Fibroblast of pulmonary artery (primary cell): ENCODE measurements around the gene THSD7B.

Experiments
- DNase-seq: peaks from one replicate; pipeline ENCODE4 v3.0.0-alpha.2; 2010; ENCODE audit warnings: low read depth
- H3K4me3 ChIP-seq: replicated peaks from 2 replicates; pipeline ENCODE4 v1.5.1; 2011; ENCODE audit warnings: low read depth, mild to moderate bottlenecking, control low read depth, low read length, moderate library complexity
- TF ChIP-seq, protein P1 (sequence below): IDR thresholded peaks from 2 replicates; pipeline ENCODE4 v1.5.1; 2011; ENCODE audit warnings: mild to moderate bottlenecking, control low read depth, low read length, inconsistent platforms; ENCODE audit errors: missing control alignments

THSD7B gene

DNA sequence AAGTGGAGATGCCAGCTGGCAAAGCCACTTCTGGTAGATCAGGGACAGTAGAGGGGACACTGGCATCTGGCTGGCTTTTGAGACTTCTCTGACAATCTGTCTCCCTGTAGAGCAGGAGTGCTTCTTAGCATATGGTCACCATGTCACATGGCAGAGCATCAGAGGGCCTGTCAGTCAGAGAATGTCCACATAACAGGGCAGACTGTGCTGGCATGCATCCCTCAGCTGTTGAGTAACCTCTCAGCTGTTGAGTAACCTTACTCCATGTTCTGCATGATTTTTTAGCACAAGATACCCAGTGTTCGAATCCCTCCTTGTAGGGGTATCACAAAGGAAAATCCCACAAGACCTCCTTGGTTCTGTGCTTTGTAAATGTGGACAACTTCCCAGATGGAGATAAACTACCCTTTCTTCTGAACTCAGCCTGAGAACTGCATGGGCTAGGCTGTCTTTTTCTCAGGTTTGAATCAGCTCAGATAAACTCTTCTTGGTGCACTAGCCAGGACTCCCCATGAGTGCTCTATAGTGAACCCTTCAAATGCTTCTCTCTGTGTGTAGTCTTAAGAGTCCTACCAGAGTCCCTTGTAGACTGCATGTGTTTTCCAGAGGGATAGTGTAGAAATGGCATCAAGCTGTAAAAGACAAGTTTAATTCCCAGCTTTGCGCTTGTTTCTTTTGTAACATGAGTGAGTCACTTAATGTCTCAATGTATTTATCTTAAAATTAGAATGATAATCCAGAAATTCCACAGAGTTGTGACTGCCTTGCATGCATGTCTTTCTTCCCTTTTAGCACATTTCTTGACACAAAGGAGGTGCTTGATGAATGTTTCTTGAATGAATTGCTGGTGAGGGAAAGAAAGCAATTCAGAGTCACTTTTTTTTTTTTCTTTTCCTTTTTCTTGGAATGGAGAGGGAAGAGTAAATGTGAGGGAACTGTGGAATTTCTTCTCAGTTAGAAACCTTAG, 756.6 kb downstream of the THSD7B start:
- no peak for DNase-seq
- TF ChIP-seq, protein P1, sequence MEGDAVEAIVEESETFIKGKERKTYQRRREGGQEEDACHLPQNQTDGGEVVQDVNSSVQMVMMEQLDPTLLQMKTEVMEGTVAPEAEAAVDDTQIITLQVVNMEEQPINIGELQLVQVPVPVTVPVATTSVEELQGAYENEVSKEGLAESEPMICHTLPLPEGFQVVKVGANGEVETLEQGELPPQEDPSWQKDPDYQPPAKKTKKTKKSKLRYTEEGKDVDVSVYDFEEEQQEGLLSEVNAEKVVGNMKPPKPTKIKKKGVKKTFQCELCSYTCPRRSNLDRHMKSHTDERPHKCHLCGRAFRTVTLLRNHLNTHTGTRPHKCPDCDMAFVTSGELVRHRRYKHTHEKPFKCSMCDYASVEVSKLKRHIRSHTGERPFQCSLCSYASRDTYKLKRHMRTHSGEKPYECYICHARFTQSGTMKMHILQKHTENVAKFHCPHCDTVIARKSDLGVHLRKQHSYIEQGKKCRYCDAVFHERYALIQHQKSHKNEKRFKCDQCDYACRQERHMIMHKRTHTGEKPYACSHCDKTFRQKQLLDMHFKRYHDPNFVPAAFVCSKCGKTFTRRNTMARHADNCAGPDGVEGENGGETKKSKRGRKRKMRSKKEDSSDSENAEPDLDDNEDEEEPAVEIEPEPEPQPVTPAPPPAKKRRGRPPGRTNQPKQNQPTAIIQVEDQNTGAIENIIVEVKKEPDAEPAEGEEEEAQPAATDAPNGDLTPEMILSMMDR: no peak

GRCh38 chr2:137522620-137523011, 757.3 kb downstream of the THSD7B start:
- H3K4me3 ChIP-seq: no peak overlapping the region
- DNase-seq: no peak
- TF ChIP-seq, protein P1: no peak

More for the DNA sequence above, 756.6 kb downstream of the THSD7B start:
- no peak overlapping the region for H3K4me3 ChIP-seq

GRCh38 chr2:137523931-137524330, 758.6 kb downstream of the THSD7B start:
- TF ChIP-seq, protein P1: no peak
- H3K4me3 ChIP-seq: no peak overlapping the region
- DNase-seq: no peak

GRCh38 chr2:137525132-137525531, 759.8 kb downstream of the THSD7B start:
- no peak overlapping the region for H3K4me3 ChIP-seq
- TF ChIP-seq, protein P1: no peak
- no peak for DNase-seq

DNA sequence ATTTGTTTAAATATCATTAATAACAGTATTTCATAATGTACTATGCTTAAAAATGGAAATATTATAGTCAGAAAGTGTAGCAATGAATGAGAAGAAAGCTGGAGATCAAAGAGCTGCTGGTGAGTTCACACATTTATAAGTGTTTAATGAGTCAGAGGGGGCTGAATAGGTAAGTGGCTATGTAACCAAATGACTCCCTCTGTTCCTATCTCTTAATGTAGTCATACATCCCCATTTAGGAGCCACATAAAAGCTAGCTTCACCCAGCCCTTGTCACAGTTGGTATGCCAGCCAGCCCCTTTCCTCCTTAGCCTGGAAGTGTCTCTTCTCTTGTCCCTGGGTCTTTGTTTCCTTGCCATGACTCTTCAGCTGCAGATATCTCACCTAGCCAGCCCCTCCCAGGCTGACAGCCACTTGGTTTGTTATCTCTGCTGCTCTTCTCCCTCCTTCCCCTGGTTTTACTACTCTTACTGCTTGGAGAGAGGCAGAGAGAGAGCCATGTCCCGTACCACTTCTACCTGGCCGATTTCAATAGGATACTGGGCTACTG, 760.4 kb downstream of the THSD7B start:
- DNase-seq: no peak
- TF ChIP-seq, protein P1: no peak
- no peak overlapping the region for H3K4me3 ChIP-seq

DNA sequence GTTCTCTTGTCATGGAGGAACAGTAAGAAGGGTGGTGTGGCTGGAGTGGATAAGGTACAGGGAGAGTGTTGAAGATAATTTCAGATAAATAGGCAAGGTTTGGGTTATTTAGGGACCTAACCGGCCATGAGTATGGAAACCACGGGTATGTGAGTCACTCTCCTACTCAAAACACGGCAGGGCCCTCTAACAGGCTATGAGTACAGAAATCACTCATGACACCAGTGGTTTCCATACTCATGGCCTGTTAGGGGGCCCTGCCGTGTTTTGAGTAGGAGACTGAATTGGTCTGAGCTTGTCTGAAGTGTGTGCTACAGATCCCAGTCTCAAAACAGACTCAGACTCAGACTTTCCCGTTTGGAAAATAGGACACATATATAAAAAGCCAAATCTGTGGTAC, 770.6 kb downstream of the THSD7B start:
- no peak overlapping the region for H3K4me3 ChIP-seq
- TF ChIP-seq, protein P1: no peak
- no peak for DNase-seq
